Measurements from ENCODE around the gene GIGYF2.
A peak's percentile ranks its signal among the peaks of the same experiment; 100 is the strongest.

GIGYF2 gene

DNA sequence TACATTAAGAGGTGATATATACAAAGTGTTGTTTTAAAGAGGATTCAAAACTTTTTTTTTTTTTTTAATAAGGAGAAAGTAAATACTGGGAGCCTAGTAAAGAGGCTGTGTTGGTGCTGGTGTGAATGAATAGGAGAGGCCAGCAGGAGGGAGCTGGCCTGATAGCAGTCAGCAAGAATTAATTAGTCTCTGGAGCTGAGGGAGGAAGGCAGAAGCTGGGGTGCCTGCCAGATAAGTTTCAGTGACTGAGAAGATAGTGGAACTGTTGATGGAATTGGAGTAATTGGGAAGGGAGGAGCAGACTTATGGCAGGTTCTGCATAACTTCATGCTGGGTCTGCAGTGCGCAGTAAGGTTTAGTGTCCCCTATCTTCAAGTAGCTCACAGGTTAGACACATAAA lies 136.7 kb downstream of the GIGYF2 start:
- TF ChIP-seq, protein P1, sequence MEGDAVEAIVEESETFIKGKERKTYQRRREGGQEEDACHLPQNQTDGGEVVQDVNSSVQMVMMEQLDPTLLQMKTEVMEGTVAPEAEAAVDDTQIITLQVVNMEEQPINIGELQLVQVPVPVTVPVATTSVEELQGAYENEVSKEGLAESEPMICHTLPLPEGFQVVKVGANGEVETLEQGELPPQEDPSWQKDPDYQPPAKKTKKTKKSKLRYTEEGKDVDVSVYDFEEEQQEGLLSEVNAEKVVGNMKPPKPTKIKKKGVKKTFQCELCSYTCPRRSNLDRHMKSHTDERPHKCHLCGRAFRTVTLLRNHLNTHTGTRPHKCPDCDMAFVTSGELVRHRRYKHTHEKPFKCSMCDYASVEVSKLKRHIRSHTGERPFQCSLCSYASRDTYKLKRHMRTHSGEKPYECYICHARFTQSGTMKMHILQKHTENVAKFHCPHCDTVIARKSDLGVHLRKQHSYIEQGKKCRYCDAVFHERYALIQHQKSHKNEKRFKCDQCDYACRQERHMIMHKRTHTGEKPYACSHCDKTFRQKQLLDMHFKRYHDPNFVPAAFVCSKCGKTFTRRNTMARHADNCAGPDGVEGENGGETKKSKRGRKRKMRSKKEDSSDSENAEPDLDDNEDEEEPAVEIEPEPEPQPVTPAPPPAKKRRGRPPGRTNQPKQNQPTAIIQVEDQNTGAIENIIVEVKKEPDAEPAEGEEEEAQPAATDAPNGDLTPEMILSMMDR (conservative IDR thresholded peaks at IDR 0.05), result no peak
- H3K27ac ChIP-seq, result peak overlapping the region; percentile 45

DNA sequence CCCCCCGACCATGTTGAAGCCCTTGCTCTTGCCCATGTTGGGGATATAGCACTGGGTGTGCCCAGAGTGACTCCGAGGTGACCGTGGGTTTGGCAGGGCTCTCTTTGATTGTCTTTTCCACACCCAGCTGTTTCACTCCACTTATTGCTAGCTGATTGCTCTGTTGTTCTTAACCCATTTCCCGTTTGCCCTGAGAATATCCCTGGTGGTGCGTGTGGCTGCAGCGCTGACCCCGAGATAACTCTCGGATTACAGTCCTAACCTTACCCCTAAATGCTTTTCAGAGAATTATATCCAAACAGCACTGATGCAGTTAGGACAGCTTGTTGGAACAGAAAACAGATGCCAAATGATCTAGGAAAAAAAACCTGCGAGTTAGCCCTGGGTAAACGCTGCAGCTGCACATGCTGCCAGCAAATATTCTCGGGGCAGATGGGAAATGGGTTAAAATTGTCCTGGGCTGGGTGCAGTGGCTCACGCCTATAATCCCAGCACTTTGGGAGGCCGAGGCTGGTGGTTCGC lies 138.6 kb downstream of the GIGYF2 start:
- H3K27ac ChIP-seq, result 0 out of 2 replicates have a peak overlapping the region, but pooled peaks have one; percentile 1
- TF ChIP-seq, protein P1 (conservative IDR thresholded peaks at IDR 0.05), result no peak

DNA sequence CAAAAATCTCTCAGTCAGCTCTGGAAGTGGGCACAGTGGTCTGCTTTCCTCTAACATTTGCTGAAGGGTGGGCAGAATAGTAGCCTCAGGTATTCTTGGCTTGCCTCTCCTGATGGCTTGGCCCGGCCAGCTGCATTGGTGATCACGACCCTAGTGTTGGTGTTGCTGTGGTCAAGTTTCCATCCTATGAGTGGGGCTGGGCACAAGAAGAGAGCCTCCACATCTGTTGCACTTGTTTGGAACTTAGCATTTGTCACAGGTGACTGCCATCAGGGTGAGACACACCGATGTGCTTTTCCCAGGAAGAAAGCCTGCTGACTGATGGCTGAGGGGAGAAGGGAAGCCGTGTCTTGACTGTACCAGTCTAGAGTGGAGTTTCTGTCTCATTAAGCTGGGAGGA lies 139.8 kb downstream of the GIGYF2 start:
- TF ChIP-seq, protein P1 (conservative IDR thresholded peaks at IDR 0.05), result no peak

DNA sequence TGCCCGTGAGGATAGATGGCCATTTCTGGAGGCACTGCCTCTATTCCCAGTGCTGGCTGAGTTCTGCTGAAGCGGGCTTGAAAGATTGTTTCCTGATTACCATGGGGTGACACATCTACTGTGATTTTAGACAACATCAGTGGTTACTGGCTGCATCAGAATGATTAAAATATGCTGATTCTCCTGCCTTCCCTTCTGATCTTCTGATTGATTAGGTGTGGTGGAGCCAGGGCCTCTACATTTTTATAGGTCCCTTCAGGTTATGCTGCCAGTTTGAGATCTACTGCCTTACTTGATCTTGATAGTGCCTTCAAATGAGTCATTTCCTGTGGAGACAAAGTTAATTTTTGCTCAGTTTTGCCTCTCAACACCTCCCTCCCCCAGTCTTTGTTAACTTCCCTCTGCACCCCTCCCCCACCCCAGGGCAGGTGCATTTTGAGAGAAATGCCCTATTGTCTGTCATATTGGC lies 141.3 kb downstream of the GIGYF2 start:
- peak overlapping the region; percentile 59 for H3K27ac ChIP-seq

More for the DNA sequence above, 139.8 kb downstream of the GIGYF2 start:
- peak overlapping the region; percentile 59; the same call in 1 of the 2 replicates for H3K27ac ChIP-seq

DNA sequence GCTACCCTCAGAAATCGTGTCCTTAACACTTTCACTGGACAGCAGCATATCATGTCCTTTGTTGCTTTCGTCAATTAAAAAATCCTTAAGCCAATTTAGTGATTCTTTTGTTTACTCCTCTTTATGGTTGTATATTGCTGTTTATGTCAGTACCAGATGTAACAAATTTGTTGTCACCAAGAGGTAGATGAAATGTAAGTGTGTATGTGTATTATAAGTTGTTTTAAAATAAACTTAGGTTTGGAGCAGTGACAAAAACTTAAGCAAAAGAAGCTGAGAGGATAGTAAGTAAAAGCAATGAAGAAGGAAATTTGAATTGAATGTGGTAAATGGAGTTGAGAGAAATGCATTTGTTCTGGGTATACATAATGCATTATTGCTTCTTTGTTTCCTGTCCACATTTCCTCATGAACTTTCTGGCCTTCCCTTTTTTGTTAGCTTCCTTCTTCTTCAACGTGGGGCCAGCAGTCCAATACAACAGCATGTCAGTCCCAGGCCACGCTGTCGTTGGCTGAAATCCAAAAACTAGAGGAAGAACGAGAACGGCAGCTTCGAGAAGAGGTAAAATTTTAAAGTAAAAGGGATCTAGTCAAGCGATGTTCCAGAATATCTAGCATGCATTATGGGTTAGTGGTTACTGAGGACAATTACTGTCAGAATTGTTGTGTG lies 142.4 kb downstream of the GIGYF2 start:
- H3K27ac ChIP-seq, result peak overlapping the region; percentile 59
- TF ChIP-seq, protein P1 (conservative IDR thresholded peaks at IDR 0.05), result no peak

More for the DNA sequence above, 141.3 kb downstream of the GIGYF2 start:
- TF ChIP-seq, protein P1 (conservative IDR thresholded peaks at IDR 0.05), result no peak

DNA sequence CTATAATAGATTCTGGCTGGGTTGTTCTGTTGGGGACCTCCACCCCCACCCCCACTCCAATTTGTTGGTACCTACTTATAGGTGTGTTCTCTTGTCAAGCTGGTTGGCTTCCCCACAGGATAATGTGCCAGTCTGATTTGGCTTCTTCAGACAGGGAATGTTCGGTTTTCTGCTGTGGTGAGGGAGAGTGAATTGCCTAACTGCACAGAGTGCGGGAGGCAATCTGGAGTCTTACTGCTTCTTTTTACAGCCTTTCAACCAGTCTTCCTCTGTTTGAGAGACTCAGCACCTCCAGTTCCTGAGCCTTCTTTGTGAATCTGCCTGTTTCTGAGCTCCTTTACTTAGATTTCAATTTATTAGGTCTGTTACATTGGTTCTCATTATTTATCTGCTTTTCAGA lies 145.6 kb downstream of the GIGYF2 start:
- TF ChIP-seq, protein P1 (conservative IDR thresholded peaks at IDR 0.05), result no peak

DNA sequence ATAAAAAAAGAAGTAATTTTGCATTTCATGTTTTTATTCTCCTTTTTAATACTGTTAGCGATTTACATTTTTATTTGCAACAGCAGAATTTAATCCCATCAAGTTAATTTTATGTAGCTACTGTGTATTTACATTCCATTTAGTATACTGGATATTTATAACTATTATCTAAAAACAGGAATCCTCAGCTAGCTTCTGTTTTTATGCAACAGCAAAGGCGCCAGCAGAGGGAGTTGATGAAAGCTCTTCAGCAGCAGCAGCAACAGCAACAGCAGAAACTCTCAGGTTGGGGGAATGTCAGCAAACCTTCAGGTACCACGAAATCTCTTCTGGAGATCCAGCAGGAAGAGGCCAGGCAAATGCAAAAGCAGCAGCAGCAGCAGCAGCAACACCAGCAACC lies 146.7 kb downstream of the GIGYF2 start:
- TF ChIP-seq, protein P1 (conservative IDR thresholded peaks at IDR 0.05), result no peak; the same call in 1 of the 2 replicates
- H3K27ac ChIP-seq, result no peak overlapping the region

More for the DNA sequence above, 145.6 kb downstream of the GIGYF2 start:
- no peak overlapping the region for H3K27ac ChIP-seq
